Amniotic epithelial cell (primary cell): Measurements from ENCODE around the gene RPL10A.
A peak's percentile ranks its signal among the peaks of the same experiment; 100 is the strongest.
"Not testable (repeated sequence)": the region's sequence is repeated elsewhere in the genome, so short reads cannot be mapped to it uniquely, and the experiment has no call there.

Experiments
- DNase-seq: peaks from one replicate; pipeline ENCODE4 v3.0.0-alpha.2; 2010; ENCODE audit warnings: low read depth

RPL10A gene

DNA sequence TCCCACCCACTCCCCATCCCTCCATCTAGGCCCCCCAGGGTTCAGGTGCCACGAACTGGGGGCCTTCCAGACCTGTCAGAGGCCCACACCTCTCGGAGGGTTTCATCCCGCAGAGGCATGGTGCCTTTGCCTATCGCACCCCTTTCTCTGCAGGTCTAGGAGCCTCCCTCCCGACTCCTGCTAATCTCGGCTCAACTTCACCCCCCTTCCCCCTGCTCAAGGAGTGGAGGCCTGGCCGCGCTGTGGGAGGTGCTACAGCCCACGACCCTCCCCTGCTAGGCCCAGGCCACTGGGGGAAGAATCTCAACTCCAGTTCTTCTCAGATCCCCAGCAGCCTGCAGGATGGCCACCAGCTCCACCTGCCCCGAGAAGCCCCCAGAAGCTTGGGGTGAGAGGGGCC, 44.5 kb downstream of the RPL10A start, which contains the start of gene TULP1:
TSS of gene TULP1 (minus strand) at position 157 of the 400 bp plus-strand sequence. CDS start at position 119, 38 bp downstream.
- DNase-seq: no peak

DNA sequence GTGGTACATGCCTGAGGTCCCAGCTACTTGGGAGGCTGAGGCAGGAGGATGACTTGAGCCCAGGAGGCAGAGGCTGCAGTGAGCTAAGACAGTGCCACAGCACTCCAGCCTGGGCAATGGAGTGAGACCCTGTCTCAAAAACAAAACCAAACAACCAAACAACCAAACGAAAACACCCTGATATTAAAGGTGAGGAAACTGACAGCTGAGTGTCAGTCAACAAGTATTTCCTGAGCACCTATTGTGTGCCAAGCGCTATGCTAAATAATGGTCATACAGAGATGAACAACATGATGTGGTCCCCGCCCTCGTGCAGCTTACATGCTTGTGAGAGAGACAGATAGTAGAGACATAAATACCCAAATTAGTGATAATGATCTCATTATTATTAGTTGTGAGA, 46.4 kb downstream of the RPL10A start:
- DNase-seq: no peak

DNA sequence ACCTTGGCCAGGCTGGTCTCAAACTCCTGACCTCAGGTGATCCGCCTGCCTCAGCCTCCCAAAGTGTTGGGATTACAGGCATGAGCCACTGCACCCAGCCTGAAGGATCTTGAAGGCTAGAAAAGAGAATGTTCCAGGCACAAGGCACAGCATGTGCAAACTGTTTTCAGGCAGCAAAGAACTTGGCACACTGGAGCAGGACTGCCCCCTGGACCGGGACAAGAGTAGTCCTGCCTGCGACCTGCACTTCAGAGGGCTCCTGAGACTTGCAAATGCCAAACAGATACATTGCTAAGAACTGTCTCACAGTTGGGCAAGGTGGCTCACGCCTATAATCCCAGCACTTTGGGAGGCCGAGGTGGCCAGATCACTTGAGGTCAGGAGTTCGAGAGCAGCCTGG, 47.7 kb downstream of the RPL10A start:
- DNase-seq: not testable (repeated sequence)

DNA sequence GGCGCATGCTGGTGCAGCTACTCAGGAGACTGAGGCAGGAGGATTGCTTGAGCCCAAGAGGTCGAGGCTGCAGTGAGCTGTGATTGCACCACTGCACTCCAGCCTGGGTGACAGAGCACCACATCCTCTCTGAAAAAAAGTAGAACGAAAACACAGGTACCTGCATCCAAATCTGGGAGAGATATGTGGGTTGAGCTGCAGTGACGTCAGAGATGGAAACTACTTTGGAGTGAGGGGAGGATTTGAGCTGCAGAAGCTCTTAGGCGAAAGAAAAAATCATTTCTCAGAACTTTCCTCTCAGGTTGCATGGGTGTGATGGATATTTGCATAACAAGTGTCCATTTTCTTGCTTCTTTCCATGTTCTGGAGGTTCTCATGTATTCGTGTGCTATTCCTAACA, 48.5 kb downstream of the RPL10A start:
- DNase-seq: no peak

DNA sequence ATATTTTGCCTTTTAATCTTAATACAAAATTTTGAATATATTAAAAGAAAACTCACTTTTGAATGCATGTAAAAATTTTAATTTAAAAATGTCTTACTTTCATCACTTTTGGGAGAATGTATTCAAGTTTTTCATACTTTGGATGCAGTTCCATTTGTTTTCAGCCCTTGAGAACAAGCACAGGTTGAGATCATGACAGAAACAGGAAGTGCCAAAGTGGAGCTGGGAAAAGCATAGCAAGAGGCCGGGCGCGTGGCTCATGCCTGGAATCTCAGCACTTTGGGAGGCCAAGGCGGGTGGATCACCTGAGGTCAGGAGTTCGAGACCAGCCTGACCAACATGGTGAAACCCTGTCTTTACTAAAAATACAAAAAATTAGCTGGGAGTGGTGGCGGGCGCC, 49.8 kb downstream of the RPL10A start:
- peak; percentile 22 for DNase-seq

DNA sequence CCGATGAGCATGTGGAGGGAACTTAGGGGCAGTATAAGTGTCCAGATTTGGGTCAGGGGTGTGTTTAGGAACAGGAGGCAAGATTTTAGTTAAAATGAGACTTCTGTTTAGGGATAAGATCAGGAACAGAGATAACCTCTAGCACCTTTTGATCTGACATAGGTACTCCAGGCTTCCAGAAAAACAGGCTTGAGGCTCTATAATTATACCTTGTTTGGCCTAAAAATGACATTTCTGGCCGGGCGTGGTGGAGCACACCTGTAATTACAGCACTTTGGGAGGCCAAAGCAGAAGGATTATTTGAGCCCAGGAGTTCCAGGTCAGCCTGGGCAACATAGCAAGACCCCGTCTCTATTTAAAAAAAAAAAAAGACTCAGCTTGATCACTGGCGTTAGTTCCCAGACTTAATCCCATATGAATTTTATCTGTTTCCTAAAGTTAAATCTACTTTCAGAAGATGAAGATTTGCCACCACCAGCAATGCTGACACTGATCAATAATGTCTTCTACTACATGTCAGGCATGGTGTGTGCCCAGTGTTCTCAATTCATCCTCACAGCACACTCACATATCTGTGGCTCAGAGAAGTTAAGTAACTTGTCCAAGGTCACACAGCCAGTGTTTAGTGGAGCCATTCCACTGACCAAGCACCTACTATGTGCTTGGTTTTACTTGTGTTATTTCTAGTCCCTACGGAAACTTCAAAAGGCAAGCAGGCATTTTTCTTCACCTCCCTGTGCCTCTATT, 50.5 kb downstream of the RPL10A start:
- DNase-seq: no peak

DNA sequence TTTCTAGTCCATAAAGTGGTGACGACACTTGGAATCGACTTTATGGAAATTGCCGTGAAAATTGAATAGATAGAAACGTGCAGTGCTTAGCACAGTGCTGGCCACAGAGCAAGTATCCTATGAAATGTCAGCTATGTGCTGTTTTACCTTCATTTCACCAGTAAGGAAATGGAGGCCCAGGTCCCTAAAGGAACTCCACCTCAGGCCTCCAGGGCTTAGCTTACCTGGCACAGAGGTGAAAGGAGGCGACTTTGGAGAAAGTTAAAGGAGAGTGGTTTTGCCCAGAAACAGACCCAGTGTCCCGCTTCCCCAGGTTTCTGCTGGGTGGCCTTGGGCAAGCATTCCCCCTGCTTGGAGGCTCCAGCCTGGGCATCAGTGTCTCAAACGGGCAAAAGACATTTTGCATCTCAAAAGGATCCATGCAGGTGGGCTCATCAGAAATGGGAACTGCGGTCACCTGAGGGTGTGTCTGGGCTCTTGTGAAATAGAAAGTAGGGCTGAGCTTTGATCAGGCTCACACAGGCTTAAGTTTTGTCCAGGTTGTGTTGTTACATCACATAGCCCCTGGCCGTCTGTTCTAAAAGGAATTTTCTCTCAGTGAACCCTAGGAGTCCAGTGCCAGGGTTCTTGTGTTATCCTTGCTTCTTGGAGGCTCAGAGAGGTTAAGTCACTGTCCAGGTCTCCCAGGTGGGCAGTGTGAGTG, 51.3 kb downstream of the RPL10A start:
- no peak for DNase-seq
